HEK293 (cell line): ENCODE data around the gene ICAM4.
A peak's percentile ranks its signal among the peaks of the same experiment; 100 is the strongest.

ENCODE experiments used
- CTCF ChIA-PET: fragments of 350-600 bp; formaldehyde crosslinking; extraction: SDS; loops from one replicate; lab custom pipeline; 2021; ENCODE audit warnings: antibody characterized with exemption; lab: Yijun Ruan, JAX
- POLR2A ChIA-PET: fragments of 300-600 bp; formaldehyde crosslinking; extraction: SDS; loops from one replicate; lab custom pipeline; 2020; ENCODE audit warnings: antibody characterized with exemption, inconsistent platforms; lab: Yijun Ruan, JAX
- H3K27ac ChIP-seq: fragments of 200-500 bp; sonication (Bioruptor generic); 2 replicates; pipeline ENCODE4 v1.5.1; 2014; ENCODE audit warnings: low read depth, low read length, control low read depth, inconsistent platforms; ENCODE audit errors: extremely low read depth
- H3K36me3 ChIP-seq, 2 experiments: fragments of 200-500 bp in 1 of 2; sonication (Bioruptor generic) in 1 of 2; 1 replicate in 1 of 2; 2 replicates in 1 of 2; pipeline ENCODE4 v1.5.1; 2014 to 2017; ENCODE audit warnings: inconsistent platforms in 2 of 2, low read length in 2 of 2; ENCODE audit not compliant: control insufficient read depth in 2 of 2, insufficient read depth in 1 of 2
- H3K4me1 ChIP-seq: fragments of 200-500 bp; sonication (Bioruptor generic); 2 replicates; pipeline ENCODE4 v1.5.1; 2014; ENCODE audit warnings: mild to moderate bottlenecking, low read length, inconsistent platforms; ENCODE audit not compliant: control insufficient read depth, insufficient read depth
- H3K4me3 ChIP-seq: 2 replicates; pipeline ENCODE4 v1.5.1; 2011; ENCODE audit warnings: low read depth, mild to moderate bottlenecking, control low read depth, low read length, moderate library complexity
- H3K9me3 ChIP-seq: fragments of 200-500 bp; sonication (Bioruptor generic); 2 replicates; pipeline ENCODE4 v1.5.1; 2014; ENCODE audit warnings: low read depth, low read length, inconsistent platforms; ENCODE audit not compliant: control insufficient read depth, insufficient read depth
- BCL11B ChIP-seq: fragments of 450-650 bp; formaldehyde crosslinking; IDR thresholded peaks from 2 replicates; pipeline ENCODE4 v1.5.1; 2016; ENCODE audit warnings: low read depth, missing biosample characterization, missing genetic modification characterization
- GLI2 ChIP-seq: fragments of 450-650 bp; formaldehyde crosslinking; IDR thresholded peaks from 2 replicates; pipeline ENCODE4; 2017; ENCODE audit warnings: missing biosample characterization, missing genetic modification characterization, low read depth, borderline replicate concordance
- HOXC10 ChIP-seq: sonication (generic); formaldehyde crosslinking; IDR thresholded peaks from 2 replicates; pipeline ENCODE4 v1.8.1; 2023; ENCODE audit warnings: mild to moderate bottlenecking, missing genetic modification reagents
- KLF1 ChIP-seq: fragments of 450-650 bp; formaldehyde crosslinking; IDR thresholded peaks from 2 replicates; pipeline ENCODE4 v1.5.1; 2016; ENCODE audit warnings: missing biosample characterization, missing genetic modification characterization
- REPIN1 ChIP-seq: fragments of 450-650 bp; formaldehyde crosslinking; IDR thresholded peaks from 2 replicates; pipeline ENCODE4 v1.5.1; 2017; ENCODE audit warnings: missing biosample characterization, missing genetic modification characterization, low read depth
- SALL2 ChIP-seq: fragments of 450-650 bp; formaldehyde crosslinking; IDR thresholded peaks from 2 replicates; pipeline ENCODE4 v1.5.0; 2017; ENCODE audit warnings: missing biosample characterization, mild to moderate bottlenecking, missing genetic modification characterization, borderline replicate concordance
- SP2 ChIP-seq: fragments of 450-650 bp; formaldehyde crosslinking; IDR thresholded peaks from 2 replicates; pipeline ENCODE4 v1.5.1; 2016; ENCODE audit warnings: missing biosample characterization, missing genetic modification characterization
- ZBTB11 ChIP-seq: fragments of 450-650 bp; formaldehyde crosslinking; conservative IDR thresholded peaks from 2 replicates; pipeline ENCODE4 v1.5.1; 2016; ENCODE audit warnings: low read depth, missing biosample characterization, missing genetic modification characterization
- ZBTB26 ChIP-seq: fragments of 450-650 bp; formaldehyde crosslinking; optimal IDR thresholded peaks from 2 replicates; pipeline ENCODE3; 2016; ENCODE audit warnings: missing biosample characterization, mild to moderate bottlenecking, missing genetic modification characterization
- ZFP69B ChIP-seq: fragments of 450-650 bp; formaldehyde crosslinking; IDR thresholded peaks from 2 replicates; pipeline ENCODE4 v1.5.1; 2016; ENCODE audit warnings: missing biosample characterization, missing genetic modification characterization
- ZIC2 ChIP-seq: fragments of 450-650 bp; formaldehyde crosslinking; IDR thresholded peaks from 2 replicates; pipeline ENCODE4 v1.5.1; 2016; ENCODE audit warnings: missing biosample characterization, missing genetic modification characterization
- ZNF10 ChIP-seq: fragments of 450-650 bp; formaldehyde crosslinking; IDR thresholded peaks from 2 replicates; pipeline ENCODE4 v1.5.1; 2017; ENCODE audit warnings: missing biosample characterization, missing genetic modification characterization
- ZNF157 ChIP-seq: fragments of 450-650 bp; formaldehyde crosslinking; IDR thresholded peaks from 2 replicates; pipeline ENCODE4 v1.5.1; 2016; ENCODE audit warnings: missing biosample characterization, missing genetic modification characterization
- ZNF223 ChIP-seq: fragments of 450-650 bp; formaldehyde crosslinking; IDR thresholded peaks from 2 replicates; pipeline ENCODE4 v1.5.1; 2016; ENCODE audit warnings: missing biosample characterization, missing genetic modification characterization
- ZNF48 ChIP-seq: fragments of 450-650 bp; formaldehyde crosslinking; IDR thresholded peaks from 2 replicates; pipeline ENCODE4 v1.5.1; 2016; ENCODE audit warnings: missing biosample characterization, missing genetic modification characterization
- ZNF514 ChIP-seq: fragments of 450-650 bp; formaldehyde crosslinking; IDR thresholded peaks from 2 replicates; pipeline ENCODE4 v1.5.1; 2016; ENCODE audit warnings: missing biosample characterization, missing genetic modification characterization
- ZNF529 ChIP-seq: fragments of 450-650 bp; formaldehyde crosslinking; IDR thresholded peaks from 2 replicates; pipeline ENCODE4 v1.5.1; 2017; ENCODE audit warnings: missing genetic modification characterization, missing biosample characterization; ENCODE audit not compliant: insufficient replicate concordance
- ZNF560 ChIP-seq: fragments of 450-650 bp; formaldehyde crosslinking; IDR thresholded peaks from 2 replicates; pipeline ENCODE4 v1.5.1; 2017; ENCODE audit warnings: missing biosample characterization, missing genetic modification characterization, borderline replicate concordance
- ZSCAN5A ChIP-seq: fragments of 450-650 bp; formaldehyde crosslinking; IDR thresholded peaks from 2 replicates; pipeline ENCODE4 v1.5.1; 2016; ENCODE audit warnings: missing biosample characterization, missing genetic modification characterization
- TF ChIP-seq, protein P1 (sequence below): fragments of 450-650 bp; formaldehyde crosslinking; IDR thresholded peaks from 2 replicates; pipeline ENCODE4 v1.5.1; 2016; ENCODE audit warnings: missing biosample characterization, missing genetic modification characterization

Gene ICAM4

GRCh38 chr19:10329555-10329954, 42.8 kb downstream of the ICAM4 start:
- ChIA-PET POLR2A (interaction anchor here (0.6 to 1.3 kb wide), 3 partner anchors 13 to 51 kb away, joined by 3 to 5 read pairs (median 4); partner anchors contain the start of gene TYK2), CTCF (no interaction called here)
- H3K4me1 ChIP-seq, result no peaks in the 10 kb centered on the region
- peaks cover 35 to 72% of the 10 kb centered on the region in 2 experiments; a peak in 2 of 3 replicates for H3K36me3 ChIP-seq
- H3K4me3 ChIP-seq, result no peak overlapping the region
- no peaks in the 10 kb centered on the region for H3K9me3 ChIP-seq
- no peak overlapping the region for H3K27ac ChIP-seq
- TF ChIP-seq ZFP69B, result no peak
- peak; percentile 74; the same call in 1 of the 2 replicates for TF ChIP-seq ZNF10 (tag by site-specific recombination)

- POLR2A ChIA-PET, result interaction anchor here (0.6 to 2.9 kb wide), 6 partner anchors 8 to 48 kb away, joined by 4 to 32 read pairs (median 12); partner anchors contain the start of genes ICAM5 and TYK2
- Histone ChIP-seq H3K36me3 (peaks cover 10 to 46% of the 10 kb centered on the region in 2 experiments; a peak in 2 of 3 replicates), H3K4me1 (no peaks in the 10 kb centered on the region), H3K9me3 (no peaks in the 10 kb centered on the region), H3K4me3 (peak overlapping the region; percentile 92), H3K27ac (peak overlapping the region; percentile 78; the same call in 1 of the 2 replicates)
- CTCF ChIA-PET, result interaction anchor here (1.3 to 2.8 kb wide), 3 partner anchors 56 to 73 kb away, joined by 5 to 19 read pairs (median 12); no protein-coding TSS in a partner anchor
- TF ChIP-seq ZBTB11 (tag by site-specific recombination), result no peak
- no peak for TF ChIP-seq ZSCAN5A (tag by site-specific recombination)
- TF ChIP-seq ZNF560 (tag by site-specific recombination), result no peak
- peak; percentile 44; the same call in 1 of the 2 replicates for TF ChIP-seq ZIC2 (tag by site-specific recombination)
- no peak for TF ChIP-seq BCL11B (tag by site-specific recombination)
These were observed 45.6 kb downstream of the ICAM4 start for GRCh38 chr19:10332158-10332964.

DNA sequence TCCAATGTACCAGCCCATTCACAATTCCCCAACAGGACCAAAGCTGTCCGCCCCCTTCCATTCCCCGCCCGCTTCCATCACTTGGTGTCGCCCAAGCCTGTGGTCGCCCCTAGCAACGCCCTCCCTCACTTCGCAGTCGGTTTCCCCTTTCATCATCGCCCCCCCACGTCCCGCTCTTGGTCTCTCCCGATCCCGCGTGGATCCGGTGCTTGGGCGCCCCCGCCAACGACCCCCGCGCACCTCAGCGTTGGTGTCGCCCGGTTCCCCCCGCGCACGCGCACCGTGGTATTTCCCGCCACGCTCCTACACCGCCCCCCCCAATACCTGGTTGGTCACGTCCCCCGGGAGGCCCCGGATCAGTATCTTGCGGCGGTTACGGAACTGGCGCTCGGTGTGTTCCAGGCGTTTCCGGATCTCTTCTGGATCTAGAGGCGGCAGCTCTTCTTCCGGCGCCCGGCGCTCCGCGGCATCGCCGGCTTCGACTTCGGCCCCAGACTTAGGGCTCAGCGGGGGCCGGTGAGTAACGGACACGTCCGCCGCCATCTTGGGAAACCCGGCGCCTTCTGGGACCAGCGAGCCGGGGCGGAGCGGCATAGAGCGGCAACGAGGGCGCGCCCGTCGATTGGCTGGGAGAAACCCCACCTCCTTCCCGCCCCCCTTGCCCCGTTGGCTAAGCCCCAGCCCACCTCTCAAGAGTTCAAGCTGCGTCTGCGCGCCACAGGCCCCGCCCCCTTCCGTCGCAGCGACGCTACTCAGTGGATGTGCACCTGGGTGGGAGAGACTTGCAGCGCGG, 46.4 kb downstream of the ICAM4 start, which contains the start of gene RAVER1:
Gene RAVER1 (minus strand): TSS at position 565 of the 793 bp plus-strand sequence. CDS start 22 bp downstream, at position 543.
- ChIA-PET CTCF (interaction anchor here (0.6 to 2.8 kb wide), 8 partner anchors 12 to 85 kb away, joined by 3 to 19 read pairs (median 6); no protein-coding TSS in a partner anchor), POLR2A (interaction anchor here (0.6 to 2.9 kb wide), 32 partner anchors 9 to 1181 kb away, joined by 3 to 32 read pairs (median 4); partner anchors contain the start of genes DNMT1, FDX2, ICAM5 and TYK2)
- H3K4me3 ChIP-seq, result peak within 1 kb of the TSS; percentile 92
- TF ChIP-seq GLI2 (no peak; the same call in 1 of the 2 replicates), ZNF48 (tag by site-specific recombination) (no peak), REPIN1 (tag by site-specific recombination) (peak; percentile 93), ZNF529 (tag by site-specific recombination) (no peak), ZNF223 (tag by site-specific recombination) (no peak), ZNF514 (tag by site-specific recombination) (no peak), KLF1 (tag by site-specific recombination) (peak; percentile 78), ZBTB26 (tag by site-specific recombination) (peak; percentile 95), HOXC10 (CRISPR knock-in tag) (no peak), SP2 (tag by site-specific recombination) (peak; percentile 96), SALL2 (tag by site-specific recombination) (no peak), ZNF157 (tag by site-specific recombination) (no peak)
- TF ChIP-seq, protein P1, sequence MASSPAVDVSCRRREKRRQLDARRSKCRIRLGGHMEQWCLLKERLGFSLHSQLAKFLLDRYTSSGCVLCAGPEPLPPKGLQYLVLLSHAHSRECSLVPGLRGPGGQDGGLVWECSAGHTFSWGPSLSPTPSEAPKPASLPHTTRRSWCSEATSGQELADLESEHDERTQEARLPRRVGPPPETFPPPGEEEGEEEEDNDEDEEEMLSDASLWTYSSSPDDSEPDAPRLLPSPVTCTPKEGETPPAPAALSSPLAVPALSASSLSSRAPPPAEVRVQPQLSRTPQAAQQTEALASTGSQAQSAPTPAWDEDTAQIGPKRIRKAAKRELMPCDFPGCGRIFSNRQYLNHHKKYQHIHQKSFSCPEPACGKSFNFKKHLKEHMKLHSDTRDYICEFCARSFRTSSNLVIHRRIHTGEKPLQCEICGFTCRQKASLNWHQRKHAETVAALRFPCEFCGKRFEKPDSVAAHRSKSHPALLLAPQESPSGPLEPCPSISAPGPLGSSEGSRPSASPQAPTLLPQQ (tag by site-specific recombination), result peak; percentile 93

More for the DNA sequence above, 46.4 kb downstream of the ICAM4 start, which contains the start of gene RAVER1:
- H3K9me3 ChIP-seq, result no peaks in the 10 kb centered on the region
- no peaks in the 10 kb centered on the region for H3K4me1 ChIP-seq
- peaks cover 8 to 38% of the 10 kb centered on the region in 2 experiments; a peak in 2 of 3 replicates for H3K36me3 ChIP-seq
- H3K27ac ChIP-seq, result peak within 1 kb of the TSS; percentile 78
